Panc1 (cell line): ENCODE measurements around the gene SSR4. TPM values are rescaled to one million over a fixed set of nuclear protein-coding genes. Genes with fewer than 3 reads are reported as not detected.

Experiments used
- ATAC-seq: fragments of 200-7000 bp; cut with Tn5 transposase; 2 replicates; pipeline ENCODE4 v1.9.1; 2020; ENCODE audit warnings: mild to moderate bottlenecking, moderate library complexity
- BruUV-seq: library from RNA; stranded (reverse); fragments of 400-500 nt; replicated peaks from 2 replicates; lab custom pipeline; 2021; lab: Mats Ljungman, UMichigan
- CTCF ChIA-PET: fragments of 300-600 bp; sonication (Branson Sonifier 250); formaldehyde crosslinking; loops from one replicate; lab custom pipeline; 2022; ENCODE audit warnings: antibody characterized with exemption; lab: Charles Lee
- POLR2A ChIA-PET: fragments of 300-600 bp; sonication (Branson Sonifier 250); formaldehyde crosslinking; loops from one replicate; lab custom pipeline; 2022; ENCODE audit warnings: antibody characterized with exemption; lab: Charles Lee
- DNase-seq: peaks from one replicate; pipeline ENCODE4 v3.0.0-alpha.2; 2010; ENCODE audit warnings: low read depth, low spot score
- H3K27ac ChIP-seq: 2 replicates; pipeline ENCODE4 v1.5.1; 2011; ENCODE audit warnings: mild to moderate bottlenecking, low read length, inconsistent platforms
- H3K27me3 ChIP-seq: fragments of 200-500 bp; sonication (Bioruptor generic); 2 replicates; pipeline ENCODE4 v1.6.0; 2014; ENCODE audit warnings: low read length, inconsistent platforms; ENCODE audit not compliant: control insufficient read depth, insufficient read depth
- H3K36me3 ChIP-seq: fragments of 200-500 bp; sonication (Bioruptor generic); 2 replicates; pipeline ENCODE4 v1.5.1; 2014; ENCODE audit warnings: inconsistent platforms, mild to moderate bottlenecking, low read length, moderate library complexity; ENCODE audit not compliant: control insufficient read depth, insufficient read depth
- H3K4me1 ChIP-seq: 2 replicates; pipeline ENCODE4 v1.5.1; 2011; ENCODE audit warnings: inconsistent platforms, mild to moderate bottlenecking, low read length, moderate library complexity; ENCODE audit not compliant: control insufficient read depth, insufficient read depth
- H3K4me3 ChIP-seq, 2 experiments: 2 replicates each; pipeline ENCODE4 v1.5.1; 2011 to 2012; ENCODE audit warnings: low read depth in 2 of 2, low read length in 2 of 2, mild to moderate bottlenecking in 2 of 2, inconsistent platforms in 1 of 2, moderate library complexity in 1 of 2
- H3K9me3 ChIP-seq: fragments of 200-500 bp; sonication (Bioruptor generic); 2 replicates; pipeline ENCODE4 v1.5.1; 2014; ENCODE audit warnings: low read depth, mild to moderate bottlenecking, inconsistent platforms, low read length, moderate library complexity; ENCODE audit not compliant: control insufficient read depth, insufficient read depth
- CTCF ChIP-seq: fragments of 450-650 bp; IDR thresholded peaks from 2 replicates; pipeline ENCODE4 v1.5.1; 2017; ENCODE audit warnings: mild to moderate bottlenecking
- POLR2AphosphoS5 ChIP-seq: IDR thresholded peaks from 2 replicates; pipeline ENCODE4 v1.6.1; 2012; ENCODE audit warnings: mild to moderate bottlenecking, low read depth, low read length, moderate library complexity
- REST ChIP-seq, 2 experiments: IDR thresholded peaks; 2 replicates each; pipeline ENCODE4 v1.6.1; 2011 to 2012; ENCODE audit warnings: low read depth in 2 of 2, control low read depth in 1 of 2, low read length in 1 of 2, mild to moderate bottlenecking in 1 of 2, moderate library complexity in 1 of 2; ENCODE audit not compliant: insufficient read depth in 1 of 2
- SIN3A ChIP-seq: IDR thresholded peaks from 2 replicates; pipeline ENCODE4 v1.6.1; 2012; ENCODE audit warnings: low read depth, mild to moderate bottlenecking, low read length, moderate library complexity, borderline replicate concordance; ENCODE audit not compliant: insufficient read depth
- TCF7L2 ChIP-seq: IDR thresholded peaks from 2 replicates; pipeline ENCODE4 v1.6.1; 2011; ENCODE audit warnings: mild to moderate bottlenecking, low read depth, low read length, inconsistent platforms
- in situ Hi-C: cut with HindIII; loops from 2 replicates; pipeline ENCODE4 v1.10.0; 2016; ENCODE audit warnings: low sequenced_read_pairs, low pct_unique_long_range_greater_than_20kb
- intact Hi-C: fragments of 100-400 bp; cut with micrococcal nuclease; formaldehyde crosslinking; loops from one replicate; pipeline ENCODE4 v1.10.0; 2022; ENCODE audit not compliant: unreplicated experiment
- total RNA-seq: library from RNA; stranded (reverse); gene quantifications from one replicate; pipeline ENCODE4 v1.2.1, GENCODE V29; 2021; ENCODE audit not compliant: unreplicated experiment

Gene SSR4
- total RNA-seq, 1 experiment from 2014 or later = 504 TPM

- DNase-seq (no peak), ATAC-seq (no peak)
- TF ChIP-seq CTCF (no peak), TCF7L2 (no peak), REST (IDR thresholded peaks at IDR 0.05; ENCODE audit: insufficient read depth in 1 of 2, low read depth in 2 of 2, low read length in 1 of 2) (no peak), SIN3A (no peak), POLR2AphosphoS5 (no peak)
- H3K4me3 ChIP-seq = no peak overlapping the region
- in situ Hi-C loops (no loop called here), intact Hi-C loops (no loop called here)
- no peaks in the 10 kb centered on the region for H3K9me3 ChIP-seq
- POLR2A ChIA-PET = no interaction called here
- no peaks in the 10 kb centered on the region for H3K36me3 ChIP-seq
- CTCF ChIA-PET = no interaction called here
- no TSS peak for BruUV-seq
- no peaks in the 10 kb centered on the region for H3K4me1 ChIP-seq
- H3K27ac ChIP-seq = no peak overlapping the region
- H3K27me3 ChIP-seq = no peaks in the 10 kb centered on the region
Observed at GRCh38 chrX:153813161-153813560, 18.7 kb downstream of the SSR4 start.

- no peaks in the 10 kb centered on the region for H3K27me3 ChIP-seq
Observed at GRCh38 chrX:153814591-153815315, 20.3 kb downstream of the SSR4 start.

More at GRCh38 chrX:153814591-153815315, 20.3 kb downstream of the SSR4 start:
- DNase-seq (no peak), ATAC-seq (no peak)
- Histone ChIP-seq H3K27ac (no peak overlapping the region), H3K9me3 (no peaks in the 10 kb centered on the region), H3K36me3 (no peaks in the 10 kb centered on the region), H3K4me1 (peaks cover 8% of the 10 kb centered on the region), H3K4me3 (no peak overlapping the region)
- BruUV-seq = no TSS peak
- in situ Hi-C loops (no loop called here), intact Hi-C loops (no loop called here)
- TF ChIP-seq REST (IDR thresholded peaks at IDR 0.05; ENCODE audit: insufficient read depth in 1 of 2, low read depth in 2 of 2, low read length in 1 of 2) (no peak), SIN3A (no peak), POLR2AphosphoS5 (no peak), CTCF (no peak), TCF7L2 (no peak)
- POLR2A ChIA-PET = no interaction called here
- CTCF ChIA-PET = no interaction called here
